Activated CD4-positive, alpha-beta T cell treated with anti-CD3 and anti-CD28 coated beads for 1 hour (primary cell): ENCODE measurements around the gene SLC24A4.
"Not testable (repeated sequence)": the region's sequence is repeated elsewhere in the genome, so short reads cannot be mapped to it uniquely, and the experiment has no call there.

Experiments used
- DNase-seq: peaks from one replicate; pipeline ENCODE4 v3.0.0-alpha.2; 2020

The SLC24A4 gene

GRCh38 chr14:92373336-92373735 lies 50.4 kb downstream of the SLC24A4 start:
- no peak for DNase-seq

GRCh38 chr14:92380131-92380530 lies 57.2 kb downstream of the SLC24A4 start:
- DNase-seq: no peak

GRCh38 chr14:92380582-92380981 lies 57.6 kb downstream of the SLC24A4 start:
- no peak for DNase-seq

GRCh38 chr14:92382677-92383076 lies 59.7 kb downstream of the SLC24A4 start:
- DNase-seq: no peak

GRCh38 chr14:92383805-92384204 lies 60.8 kb downstream of the SLC24A4 start:
- no peak for DNase-seq

GRCh38 chr14:92384461-92385133 lies 61.6 kb downstream of the SLC24A4 start:
- DNase-seq: no peak

- DNase-seq: no peak
Measured at GRCh38 chr14:92385561-92385960, 62.6 kb downstream of the SLC24A4 start.

- DNase-seq: no peak
Measured at GRCh38 chr14:92386165-92386564, 63.2 kb downstream of the SLC24A4 start.

- DNase-seq: no peak
Measured at GRCh38 chr14:92386637-92387036, 63.7 kb downstream of the SLC24A4 start.

GRCh38 chr14:92387578-92387977 lies 64.6 kb downstream of the SLC24A4 start:
- DNase-seq: no peak

- no peak for DNase-seq
Measured at GRCh38 chr14:92389598-92390158, 66.7 kb downstream of the SLC24A4 start.

- no peak for DNase-seq
Measured at GRCh38 chr14:92391726-92392125, 68.8 kb downstream of the SLC24A4 start.

- DNase-seq: no peak
Measured at GRCh38 chr14:92392711-92393110, 69.7 kb downstream of the SLC24A4 start.

GRCh38 chr14:92397150-92397952 lies 74.4 kb downstream of the SLC24A4 start:
- DNase-seq: no peak

GRCh38 chr14:92397953-92398564 lies 75.1 kb downstream of the SLC24A4 start:
- DNase-seq: no peak

GRCh38 chr14:92398888-92399636 lies 76.1 kb downstream of the SLC24A4 start:
- DNase-seq: no peak

GRCh38 chr14:92400579-92401444 lies 77.8 kb downstream of the SLC24A4 start:
- DNase-seq: no peak

- DNase-seq: no peak
Measured at GRCh38 chr14:92401561-92401960, 78.6 kb downstream of the SLC24A4 start.

- not testable (repeated sequence) for DNase-seq
Measured at GRCh38 chr14:92402500-92402899, 79.5 kb downstream of the SLC24A4 start.

- DNase-seq: no peak
Measured at GRCh38 chr14:92404018-92404417, 81.1 kb downstream of the SLC24A4 start.

- no peak for DNase-seq
Measured at GRCh38 chr14:92404421-92404820, 81.5 kb downstream of the SLC24A4 start.

GRCh38 chr14:92404938-92405337 lies 82.0 kb downstream of the SLC24A4 start:
- no peak for DNase-seq
